ENCODE results near the gene ZNF679.

DNA sequence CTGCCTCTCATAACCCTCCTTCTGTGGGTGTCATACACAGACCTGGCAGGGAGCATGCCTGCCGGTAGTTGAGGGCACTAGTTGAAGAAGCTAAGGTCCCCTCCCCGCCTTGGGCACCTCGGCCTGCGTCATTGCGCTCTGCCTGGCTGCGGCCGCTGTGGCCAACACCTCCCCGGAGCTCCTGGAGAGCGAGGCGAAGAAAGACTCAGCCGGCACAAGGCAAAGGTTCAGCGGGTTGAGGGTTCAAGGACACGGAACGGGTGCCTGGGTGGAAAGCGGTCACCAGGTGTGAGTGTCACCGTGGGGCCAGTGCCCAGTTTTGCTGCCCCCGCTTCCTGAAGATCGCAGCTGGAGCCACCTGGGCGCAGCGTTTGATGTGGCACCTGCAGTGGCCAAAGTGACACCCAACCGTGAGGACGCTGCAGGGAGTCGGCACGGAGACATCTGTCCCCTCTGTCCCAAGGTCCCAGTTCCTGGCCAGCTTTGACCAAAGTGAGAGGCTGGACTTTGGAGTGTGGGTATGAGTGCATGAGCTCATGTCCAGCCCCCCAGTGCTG lies 36.0 kb upstream of the ZNF679 start:
- no peak for TF ChIP-seq CTCF (IDR thresholded peaks at IDR 0.05; ENCODE audit: borderline replicate concordance, extremely low read depth, low read length, poor library complexity, severe bottlenecking)
- TF ChIP-seq EZH2 (IDR thresholded peaks at IDR 0.05; ENCODE audit: borderline replicate concordance, low read depth, low read length, severe bottlenecking), result no peak
